ENCODE data around the gene CTNND2.

Gene CTNND2

GRCh38 chr5:11760934-11761603, 143.2 kb downstream of the CTNND2 start:
- DNase-seq: no peak

- DNase-seq: no peak
These were observed 145.9 kb downstream of the CTNND2 start for GRCh38 chr5:11758321-11758720.

- no peak for DNase-seq
These were observed 146.6 kb downstream of the CTNND2 start for GRCh38 chr5:11757661-11758060.

- no peak for DNase-seq
These were observed 167.2 kb downstream of the CTNND2 start for GRCh38 chr5:11737010-11737409.

- DNase-seq: no peak
These were observed 169.9 kb downstream of the CTNND2 start for GRCh38 chr5:11734369-11734768.

GRCh38 chr5:11733840-11734192, 170.4 kb downstream of the CTNND2 start:
- DNase-seq: no peak

GRCh38 chr5:11733185-11733839, 170.9 kb downstream of the CTNND2 start:
- DNase-seq: no peak

- DNase-seq: no peak
These were observed 179.3 kb downstream of the CTNND2 start for GRCh38 chr5:11724940-11725339.

- no peak for DNase-seq
These were observed 184.3 kb downstream of the CTNND2 start for GRCh38 chr5:11719888-11720481.

- DNase-seq: no peak
These were observed 188.6 kb downstream of the CTNND2 start for GRCh38 chr5:11715461-11716196.

GRCh38 chr5:11711932-11712331, 192.3 kb downstream of the CTNND2 start:
- DNase-seq: no peak

GRCh38 chr5:11709021-11709420, 195.2 kb downstream of the CTNND2 start:
- DNase-seq: no peak

GRCh38 chr5:11704916-11705315, 199.3 kb downstream of the CTNND2 start:
- DNase-seq: no peak

GRCh38 chr5:11700391-11700790, 203.9 kb downstream of the CTNND2 start:
- no peak for DNase-seq

GRCh38 chr5:11692636-11693035, 211.6 kb downstream of the CTNND2 start:
- no peak for DNase-seq

- DNase-seq: no peak
These were observed 216.7 kb downstream of the CTNND2 start for GRCh38 chr5:11687498-11687897.

GRCh38 chr5:11684607-11685006, 219.6 kb downstream of the CTNND2 start:
- DNase-seq: no peak

GRCh38 chr5:11683666-11684065, 220.6 kb downstream of the CTNND2 start:
- no peak for DNase-seq

GRCh38 chr5:11681796-11682195, 222.4 kb downstream of the CTNND2 start:
- no peak for DNase-seq

GRCh38 chr5:11679676-11680075, 224.6 kb downstream of the CTNND2 start:
- DNase-seq: no peak

- no peak for DNase-seq
These were observed 229.1 kb downstream of the CTNND2 start for GRCh38 chr5:11675184-11675583.

GRCh38 chr5:11672385-11673085, 231.7 kb downstream of the CTNND2 start:
- DNase-seq: no peak

GRCh38 chr5:11658376-11658775, 245.9 kb downstream of the CTNND2 start:
- no peak for DNase-seq
